Tibial nerve (tissue), 4 donors: ENCODE data around the gene MIX23.

ENCODE experiments used
- CTCF ChIP-seq, 5 experiments: fragments of 200-600 bp in 3 of 5; fragments of 450-650 bp in 2 of 5; sonication (generic) in 3 of 5; IDR thresholded peaks; one replicate each; pipeline ENCODE4 v1.5.1; 2016 to 2019; ENCODE audit warnings: antibody characterized with exemption in 5 of 5, mild to moderate bottlenecking in 3 of 5, moderate library complexity in 2 of 5
- EP300 ChIP-seq, 2 donors: sonication (generic); formaldehyde crosslinking; IDR thresholded peaks; one replicate each; pipeline ENCODE4 v1.6.1; 2017; ENCODE audit warnings: antibody characterized with exemption in 2 of 2, mild to moderate bottlenecking in 1 of 2
- POLR2A ChIP-seq, 2 donors: fragments of 450-650 bp; IDR thresholded peaks; one replicate each; pipeline ENCODE4 v1.6.1; 2017; ENCODE audit warnings: antibody characterized with exemption in 2 of 2, mild to moderate bottlenecking in 2 of 2, moderate library complexity in 2 of 2

GRCh38 chr3:122403489-122403888, 20.5 kb upstream of the MIX23 start:
- TF ChIP-seq CTCF (IDR thresholded peaks at IDR 0.05) (no peak), EP300 (IDR thresholded peaks at IDR 0.05) (no peak), POLR2A (IDR thresholded peaks at IDR 0.05) (no peak)
